ENCODE measurements around the gene COX4I2.
A peak's percentile ranks its signal among the peaks of the same experiment; 100 is the strongest.

The COX4I2 gene

DNA sequence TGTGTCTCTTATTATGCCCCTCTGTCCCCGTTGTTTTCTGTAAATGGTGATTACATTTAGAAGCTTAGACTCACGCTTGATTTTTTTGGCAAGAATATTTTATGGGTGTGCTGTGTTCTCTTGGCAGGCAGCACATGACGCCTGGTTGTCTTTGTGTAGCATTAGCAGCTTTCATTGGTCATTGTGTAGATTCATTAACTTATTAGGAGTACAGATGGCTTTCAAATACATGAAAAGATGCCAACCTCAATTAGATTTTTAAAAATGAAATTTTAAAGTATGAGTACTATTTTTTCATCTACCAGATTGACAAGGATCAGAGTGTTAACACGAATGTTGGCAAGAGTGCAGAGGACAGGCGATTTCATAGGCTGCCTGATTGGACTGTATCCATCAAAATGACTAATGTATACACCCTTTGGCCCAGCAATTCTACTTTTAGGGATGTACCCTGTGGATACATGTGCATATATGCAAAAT lies 15.2 kb downstream of the COX4I2 start:
- Histone ChIP-seq H3K36me3 (ENCODE audit: control insufficient read depth, insufficient read depth, low read length) (no peaks in the 10 kb centered on the region), H3K9me3 (ENCODE audit: control insufficient read depth, low read length) (no peaks in the 10 kb centered on the region), H3K4me3 (ENCODE audit: insufficient read depth, low read depth, low read length, poor library complexity, severe bottlenecking) (no peak overlapping the region), H3K4me1 (ENCODE audit: control insufficient read depth, insufficient read depth, low read length, poor library complexity, severe bottlenecking) (no peaks in the 10 kb centered on the region), H3K27ac (ENCODE audit: insufficient read depth, low read length, poor library complexity, severe bottlenecking) (no peak overlapping the region), H3K27me3 (replicated peaks; ENCODE audit: control insufficient read depth, insufficient read depth, low read length, poor library complexity, severe bottlenecking) (no peaks in the 10 kb centered on the region)
- DNase-seq, result no peak

DNA sequence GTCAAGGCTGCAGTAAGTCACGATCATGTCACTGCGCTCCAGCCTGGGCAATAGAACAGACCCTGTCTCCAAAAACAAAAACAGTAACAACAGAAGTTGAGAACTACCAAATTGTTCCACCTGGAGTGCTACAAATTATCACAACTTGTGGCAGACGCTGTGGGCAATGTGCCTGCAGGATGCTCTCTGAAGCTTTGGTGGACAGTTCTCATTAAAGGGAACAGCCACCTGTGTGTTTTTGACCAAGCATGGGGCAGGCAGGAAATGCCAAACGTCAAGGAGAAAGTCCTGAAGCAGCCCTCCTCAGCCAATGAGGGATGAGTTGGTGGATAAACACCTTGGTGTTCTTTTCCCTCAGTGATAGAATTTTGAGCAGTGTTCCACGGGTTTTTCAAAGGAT lies 15.8 kb downstream of the COX4I2 start:
- Histone ChIP-seq H3K4me3 (ENCODE audit: insufficient read depth, low read depth, low read length, poor library complexity, severe bottlenecking) (no peak overlapping the region), H3K9me3 (ENCODE audit: control insufficient read depth, low read length) (no peaks in the 10 kb centered on the region), H3K4me1 (ENCODE audit: control insufficient read depth, insufficient read depth, low read length, poor library complexity, severe bottlenecking) (no peaks in the 10 kb centered on the region), H3K36me3 (ENCODE audit: control insufficient read depth, insufficient read depth, low read length) (no peaks in the 10 kb centered on the region), H3K27me3 (replicated peaks; ENCODE audit: control insufficient read depth, insufficient read depth, low read length, poor library complexity, severe bottlenecking) (no peaks in the 10 kb centered on the region), H3K27ac (ENCODE audit: insufficient read depth, low read length, poor library complexity, severe bottlenecking) (no peak overlapping the region)
- DNase-seq, result no peak

DNA sequence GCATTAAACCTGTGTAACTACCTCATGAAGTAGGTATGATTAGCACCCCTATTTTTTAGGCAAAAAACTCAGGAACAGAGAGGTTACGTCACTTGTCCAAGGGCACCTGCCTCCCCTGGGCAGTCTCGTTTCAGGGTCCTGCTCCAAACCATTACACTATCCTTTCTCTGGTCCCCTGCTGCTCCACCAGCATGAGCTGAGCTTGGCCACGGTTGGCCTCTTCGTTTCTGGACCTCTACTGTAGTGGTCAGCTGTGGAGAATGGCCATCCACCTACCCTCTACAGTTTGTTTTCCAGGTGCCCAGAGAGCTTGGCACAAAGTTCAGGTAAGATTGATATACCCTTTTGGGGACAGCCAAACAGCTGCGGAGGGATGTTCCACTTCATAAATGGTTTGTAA lies 16.8 kb downstream of the COX4I2 start:
- Histone ChIP-seq H3K36me3 (ENCODE audit: control insufficient read depth, insufficient read depth, low read length) (no peaks in the 10 kb centered on the region), H3K9me3 (ENCODE audit: control insufficient read depth, low read length) (no peaks in the 10 kb centered on the region), H3K4me1 (ENCODE audit: control insufficient read depth, insufficient read depth, low read length, poor library complexity, severe bottlenecking) (no peaks in the 10 kb centered on the region), H3K27me3 (replicated peaks; ENCODE audit: control insufficient read depth, insufficient read depth, low read length, poor library complexity, severe bottlenecking) (no peaks in the 10 kb centered on the region), H3K27ac (ENCODE audit: insufficient read depth, low read length, poor library complexity, severe bottlenecking) (no peak overlapping the region), H3K4me3 (ENCODE audit: insufficient read depth, low read depth, low read length, poor library complexity, severe bottlenecking) (no peak overlapping the region)
- no peak for DNase-seq

DNA sequence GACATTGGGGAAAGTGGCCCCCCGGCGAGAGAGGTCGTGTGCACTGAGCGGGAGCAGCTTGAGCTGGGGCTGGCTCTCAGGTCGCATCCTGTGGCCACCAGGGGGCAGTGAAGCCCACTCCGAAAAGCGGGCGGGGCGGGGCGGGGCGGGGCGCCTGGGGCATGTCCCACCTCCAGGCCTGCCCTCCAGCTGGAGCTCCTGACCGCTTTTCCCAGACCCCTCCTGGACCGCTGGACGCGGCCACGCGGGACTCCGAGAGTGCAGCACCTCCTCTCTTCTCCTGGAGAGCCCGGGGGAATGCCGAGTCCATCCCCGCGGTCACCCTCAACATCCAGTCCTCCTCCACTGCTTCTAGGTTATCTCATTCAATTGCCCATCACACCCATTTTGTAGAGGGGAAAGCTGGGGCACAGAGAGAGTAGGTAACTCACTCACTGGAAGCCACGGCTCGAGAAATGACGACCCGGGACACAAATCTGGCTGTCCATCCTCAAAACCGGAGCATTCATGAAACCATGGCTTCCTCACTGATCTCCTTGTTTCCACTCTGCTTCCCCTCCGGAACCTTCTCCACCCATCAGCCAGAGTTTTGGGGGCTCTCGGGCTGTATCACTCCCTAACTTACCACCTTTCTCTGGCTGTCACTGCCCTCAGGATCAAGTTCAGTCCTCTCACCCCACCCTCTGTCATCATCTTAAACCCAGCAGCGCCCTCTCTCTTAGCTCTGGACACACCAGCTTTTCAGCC lies 24.1 kb downstream of the COX4I2 start:
- Histone ChIP-seq H3K27me3 (replicated peaks; ENCODE audit: control insufficient read depth, insufficient read depth, low read length, poor library complexity, severe bottlenecking) (no peaks in the 10 kb centered on the region), H3K9me3 (ENCODE audit: control insufficient read depth, low read length) (no peaks in the 10 kb centered on the region), H3K4me3 (ENCODE audit: insufficient read depth, low read depth, low read length, poor library complexity, severe bottlenecking) (peak overlapping the region; percentile 32), H3K4me1 (ENCODE audit: control insufficient read depth, insufficient read depth, low read length, poor library complexity, severe bottlenecking) (no peaks in the 10 kb centered on the region), H3K27ac (ENCODE audit: insufficient read depth, low read length, poor library complexity, severe bottlenecking) (peak overlapping the region; percentile 46), H3K36me3 (ENCODE audit: control insufficient read depth, insufficient read depth, low read length) (peaks cover 18% of the 10 kb centered on the region)
- peak; percentile 66 to 72 (median 66) for DNase-seq

DNA sequence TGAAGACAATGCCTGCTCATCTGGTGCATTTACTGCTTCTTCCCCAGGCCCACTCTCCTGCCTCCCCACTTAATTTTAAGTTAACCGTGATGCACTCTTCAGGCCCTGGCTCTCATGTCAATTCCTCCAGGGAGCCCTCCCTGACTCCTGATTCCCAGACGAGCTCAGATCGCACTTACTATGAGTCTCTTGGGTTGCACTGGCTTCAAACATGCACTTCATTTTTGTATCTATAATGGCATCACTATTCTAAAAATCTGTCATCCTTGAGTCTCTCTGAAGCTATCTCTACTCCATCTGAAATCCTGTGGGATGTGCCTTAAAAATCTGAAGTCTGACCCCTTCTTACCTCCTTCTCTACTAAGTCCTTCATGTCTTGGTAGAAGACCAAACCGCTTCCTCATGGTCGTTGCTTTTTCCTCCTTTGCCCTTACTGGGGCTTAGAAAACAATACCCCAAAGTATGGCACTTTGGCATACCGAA lies 24.7 kb downstream of the COX4I2 start:
- no peak overlapping the region for H3K27ac ChIP-seq (ENCODE audit: insufficient read depth, low read length, poor library complexity, severe bottlenecking)
- DNase-seq, result no peak
- H3K4me3 ChIP-seq (ENCODE audit: insufficient read depth, low read depth, low read length, poor library complexity, severe bottlenecking), result no peak overlapping the region
- no peaks in the 10 kb centered on the region for H3K27me3 ChIP-seq (replicated peaks; ENCODE audit: control insufficient read depth, insufficient read depth, low read length, poor library complexity, severe bottlenecking)
- H3K9me3 ChIP-seq (ENCODE audit: control insufficient read depth, low read length), result no peaks in the 10 kb centered on the region
- H3K4me1 ChIP-seq (ENCODE audit: control insufficient read depth, insufficient read depth, low read length, poor library complexity, severe bottlenecking), result no peaks in the 10 kb centered on the region
- peaks cover 18% of the 10 kb centered on the region for H3K36me3 ChIP-seq (ENCODE audit: control insufficient read depth, insufficient read depth, low read length)

DNA sequence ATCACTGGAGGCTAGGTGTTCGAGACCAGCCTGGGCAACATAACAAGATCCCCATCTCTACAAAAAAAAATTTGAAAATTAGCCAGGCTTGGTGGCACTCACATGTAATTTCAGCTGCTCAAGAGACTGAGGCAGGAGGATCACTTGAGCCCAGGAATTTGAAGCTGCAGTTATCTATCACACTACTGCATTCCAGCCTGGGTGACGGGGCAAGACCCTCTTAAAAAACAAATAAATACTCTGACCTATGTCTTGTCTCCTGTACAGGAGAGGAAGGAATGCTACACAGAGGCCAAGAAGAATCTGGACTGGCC lies 25.8 kb downstream of the COX4I2 start:
- Histone ChIP-seq H3K27ac (ENCODE audit: insufficient read depth, low read length, poor library complexity, severe bottlenecking) (no peak overlapping the region), H3K36me3 (ENCODE audit: control insufficient read depth, insufficient read depth, low read length) (peaks cover 18% of the 10 kb centered on the region), H3K4me3 (ENCODE audit: insufficient read depth, low read depth, low read length, poor library complexity, severe bottlenecking) (no peak overlapping the region), H3K4me1 (ENCODE audit: control insufficient read depth, insufficient read depth, low read length, poor library complexity, severe bottlenecking) (no peaks in the 10 kb centered on the region), H3K27me3 (replicated peaks; ENCODE audit: control insufficient read depth, insufficient read depth, low read length, poor library complexity, severe bottlenecking) (no peaks in the 10 kb centered on the region), H3K9me3 (ENCODE audit: control insufficient read depth, low read length) (no peaks in the 10 kb centered on the region)
- no peak for DNase-seq

DNA sequence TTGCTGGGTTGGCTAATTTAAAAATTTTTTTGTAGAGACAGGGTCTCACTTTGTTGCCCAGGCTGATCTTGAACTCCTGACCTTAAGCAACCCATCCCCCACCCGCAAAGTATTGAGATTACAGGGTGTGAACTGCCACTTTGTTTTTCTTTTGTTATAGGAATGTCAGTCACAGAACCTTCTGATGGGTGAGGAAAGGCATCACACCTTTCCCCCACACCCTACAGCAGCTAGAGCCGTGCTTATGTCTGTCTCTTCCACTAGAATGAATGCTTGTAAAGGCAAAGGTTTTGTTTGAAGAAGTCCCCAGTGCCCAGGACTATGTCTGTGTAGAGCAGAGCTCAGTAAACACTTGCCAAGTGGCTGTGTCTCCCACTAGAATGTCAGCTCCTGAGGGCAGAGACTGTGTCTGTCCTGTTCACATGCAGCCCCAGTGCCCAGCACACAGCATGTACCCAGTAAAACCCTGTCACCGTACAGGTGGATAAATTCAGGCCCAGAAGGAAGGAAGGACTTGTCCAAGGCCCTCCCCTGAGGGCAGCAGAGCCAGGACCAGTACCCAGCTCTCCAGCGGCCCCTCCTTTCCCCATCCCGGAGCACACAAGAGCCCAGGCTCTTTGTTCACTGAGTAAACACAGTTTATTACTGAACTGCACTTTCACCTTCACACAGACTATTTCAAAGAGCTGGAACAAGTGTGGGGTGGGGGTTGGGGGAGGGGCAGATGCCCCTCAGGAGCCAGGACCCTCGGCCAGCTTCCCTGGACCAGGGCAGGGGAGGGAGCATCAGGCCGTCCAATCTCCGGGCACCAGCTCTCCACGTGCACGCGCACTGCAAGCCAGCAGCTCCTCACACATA lies 26.4 kb downstream of the COX4I2 start:
- Histone ChIP-seq H3K4me1 (ENCODE audit: control insufficient read depth, insufficient read depth, low read length, poor library complexity, severe bottlenecking) (no peaks in the 10 kb centered on the region), H3K36me3 (ENCODE audit: control insufficient read depth, insufficient read depth, low read length) (peaks cover 18% of the 10 kb centered on the region), H3K9me3 (ENCODE audit: control insufficient read depth, low read length) (no peaks in the 10 kb centered on the region), H3K27me3 (replicated peaks; ENCODE audit: control insufficient read depth, insufficient read depth, low read length, poor library complexity, severe bottlenecking) (no peaks in the 10 kb centered on the region), H3K27ac (ENCODE audit: insufficient read depth, low read length, poor library complexity, severe bottlenecking) (no peak overlapping the region), H3K4me3 (ENCODE audit: insufficient read depth, low read depth, low read length, poor library complexity, severe bottlenecking) (no peak overlapping the region)
- DNase-seq, result no peak

DNA sequence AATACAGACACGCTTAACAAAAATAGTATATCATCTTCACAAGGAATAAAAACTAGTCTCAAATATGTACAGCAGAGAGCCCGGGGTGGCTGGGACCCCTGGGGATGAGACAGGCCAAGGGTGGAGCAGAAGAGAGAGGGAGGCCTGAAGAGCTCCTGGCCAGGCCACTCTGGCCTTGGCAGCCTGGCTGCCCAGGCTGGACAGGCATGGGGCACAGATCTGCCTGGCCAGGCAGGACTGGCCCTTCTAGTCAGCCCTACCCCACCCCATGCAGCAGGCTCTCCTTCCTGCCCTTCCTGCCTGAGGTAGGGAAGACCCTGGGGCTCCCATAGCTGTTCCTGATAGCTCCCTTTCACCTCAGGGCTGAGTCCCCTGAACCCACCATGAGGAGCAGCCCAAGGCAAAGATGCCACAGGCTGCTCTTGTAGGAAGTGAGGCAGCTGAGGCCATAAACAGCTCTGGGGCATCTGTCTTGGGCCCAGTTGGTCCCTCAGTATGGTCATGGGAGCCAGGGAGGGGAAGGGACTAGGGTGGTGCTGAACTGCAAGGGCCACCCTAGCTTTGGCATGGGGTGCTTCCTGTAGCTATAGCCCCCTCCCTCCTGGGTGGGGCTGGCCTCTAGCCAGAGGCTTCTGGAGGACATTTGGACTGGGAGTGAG lies 27.1 kb downstream of the COX4I2 start:
- Histone ChIP-seq H3K27ac (ENCODE audit: insufficient read depth, low read length, poor library complexity, severe bottlenecking) (peak overlapping the region; percentile 11), H3K4me1 (ENCODE audit: control insufficient read depth, insufficient read depth, low read length, poor library complexity, severe bottlenecking) (no peaks in the 10 kb centered on the region), H3K36me3 (ENCODE audit: control insufficient read depth, insufficient read depth, low read length) (peaks cover 18% of the 10 kb centered on the region), H3K27me3 (replicated peaks; ENCODE audit: control insufficient read depth, insufficient read depth, low read length, poor library complexity, severe bottlenecking) (no peaks in the 10 kb centered on the region), H3K4me3 (ENCODE audit: insufficient read depth, low read depth, low read length, poor library complexity, severe bottlenecking) (no peak overlapping the region), H3K9me3 (ENCODE audit: control insufficient read depth, low read length) (no peaks in the 10 kb centered on the region)
- no peak for DNase-seq

DNA sequence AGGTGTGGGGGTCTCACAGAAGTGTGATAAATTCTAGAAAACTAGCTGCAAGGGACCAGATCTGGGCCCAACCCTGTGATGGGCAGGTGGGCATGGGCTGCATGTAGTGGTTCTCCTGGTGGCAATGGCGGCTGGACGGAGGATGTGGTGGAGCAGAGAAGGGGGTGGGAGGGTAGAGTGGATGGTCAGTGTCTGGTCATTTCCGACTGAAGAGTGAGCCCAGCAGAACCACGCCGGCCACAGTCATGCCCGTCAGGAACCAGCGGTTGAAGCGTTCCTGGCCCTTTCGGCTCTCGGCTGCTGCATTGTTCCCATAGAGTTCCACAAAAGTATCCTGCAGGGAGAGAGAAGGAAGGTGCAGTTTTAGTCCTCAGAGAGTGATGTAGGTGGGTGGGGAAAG lies 28.0 kb downstream of the COX4I2 start:
- Histone ChIP-seq H3K27me3 (replicated peaks; ENCODE audit: control insufficient read depth, insufficient read depth, low read length, poor library complexity, severe bottlenecking) (no peaks in the 10 kb centered on the region), H3K27ac (ENCODE audit: insufficient read depth, low read length, poor library complexity, severe bottlenecking) (no peak overlapping the region), H3K4me1 (ENCODE audit: control insufficient read depth, insufficient read depth, low read length, poor library complexity, severe bottlenecking) (no peaks in the 10 kb centered on the region), H3K4me3 (ENCODE audit: insufficient read depth, low read depth, low read length, poor library complexity, severe bottlenecking) (no peak overlapping the region), H3K9me3 (ENCODE audit: control insufficient read depth, low read length) (no peaks in the 10 kb centered on the region), H3K36me3 (ENCODE audit: control insufficient read depth, insufficient read depth, low read length) (peaks cover 18% of the 10 kb centered on the region)
- no peak for DNase-seq

Data from effector memory CD4-positive, alpha-beta T cell (primary cell).